Measurements from ENCODE around the gene RFX3. TPM values are rescaled to one million over a fixed set of nuclear protein-coding genes. Genes with fewer than 3 reads are reported as not detected.
A peak's percentile ranks its signal among the peaks of the same experiment; 100 is the strongest.

Gene RFX3
- total RNA-seq (1 to 10 TPM; 5.0 to 9.9 (median 5.1) TPM), polyA plus RNA-seq (1.3 TPM)
- long read RNA-seq, donor 1, partial matches to known transcripts: 0 of 3 reads
- long read RNA-seq, donor 1, other reads (novel, unspliced or antisense): 3 of 3 reads
- long read RNA-seq, donor 2, partial matches to known transcripts: 0 of 1 reads
- long read RNA-seq, donor 2, other reads (novel, unspliced or antisense): 1 of 1 reads
- long read RNA-seq, donor 3, full-length matches to known transcripts: 4 of 10 reads
- long read RNA-seq, donor 3, partial matches to known transcripts: 2 of 10 reads
- long read RNA-seq, donor 3, other reads (novel, unspliced or antisense): 4 of 10 reads
- long read RNA-seq, donor 4: 0 reads

DNA sequence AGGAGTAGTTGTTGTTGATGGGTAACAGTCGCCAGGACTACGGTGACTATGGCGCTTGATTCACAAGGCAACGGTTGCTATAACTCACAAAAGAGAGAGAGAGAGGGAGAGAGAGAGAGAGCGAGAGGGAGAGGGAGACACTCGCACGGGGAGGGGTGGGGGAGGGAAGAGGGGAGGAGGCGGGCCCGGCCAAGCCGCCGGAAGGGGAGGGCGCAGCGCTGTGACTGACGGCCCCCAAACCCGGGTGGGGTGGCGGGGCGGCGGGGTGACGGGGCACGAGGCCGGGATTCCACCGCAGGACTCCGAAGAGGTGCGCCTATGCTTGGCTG is at the start of gene RFX3:
Gene RFX3 (minus strand): TSS at position 166 of the 329 bp plus-strand sequence. CDS start 130,413 bp downstream, outside the sequence.
- Histone ChIP-seq H3K9me3 (ENCODE audit: control insufficient read depth, low read length) (no peaks in the 10 kb centered on the region), H3K4me3 (ENCODE audit: low read length) (peak within 1 kb of the TSS; percentile 83), H3K4me1 (ENCODE audit: control insufficient read depth, insufficient read depth, low read length) (no peaks in the 10 kb centered on the region), H3K27ac (ENCODE audit: low read length) (peak within 1 kb of the TSS; percentile 100), H3K27me3 (ENCODE audit: control insufficient read depth, insufficient read depth) (no peaks in the 10 kb centered on the region)
- ATAC-seq: peak; percentile 97
- DNase-seq: peak; percentile 92 to 97 (median 96)
- intact Hi-C loops (cut with DNase I): no loop called here
- WGBS: 2% methylated on average over 24 of the region's 24 CpGs

DNA sequence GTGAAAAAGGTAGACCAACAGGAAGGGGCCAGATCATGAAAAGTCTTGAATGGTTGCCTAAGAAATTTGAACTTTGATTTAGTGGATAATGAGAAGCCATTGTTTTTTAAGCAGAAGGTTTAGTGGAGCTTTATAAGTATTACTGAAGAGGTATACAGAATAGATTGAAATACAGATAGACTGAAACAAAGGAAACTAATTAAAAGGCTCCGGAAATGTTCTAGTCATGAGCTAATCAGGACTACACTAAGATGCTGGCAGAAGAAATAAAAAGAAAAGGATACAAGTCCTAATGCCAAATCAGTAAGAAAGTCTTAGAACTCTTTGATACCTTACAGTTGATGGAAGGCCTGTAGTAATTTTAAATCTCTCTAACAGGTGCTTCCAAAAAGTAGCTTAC is 45.7 kb upstream of the RFX3 start:
- Histone ChIP-seq H3K4me3 (ENCODE audit: low read length) (no peak overlapping the region), H3K27me3 (ENCODE audit: control insufficient read depth, insufficient read depth) (no peaks in the 10 kb centered on the region), H3K9me3 (ENCODE audit: control insufficient read depth, low read length) (no peaks in the 10 kb centered on the region), H3K27ac (ENCODE audit: low read length) (no peak overlapping the region), H3K4me1 (ENCODE audit: control insufficient read depth, insufficient read depth, low read length) (no peaks in the 10 kb centered on the region)
- 79% methylated on average over 1 of the region's 1 CpG for WGBS
- ATAC-seq: no peak
- no peak for DNase-seq
- intact Hi-C loops (cut with DNase I): no loop called here

DNA sequence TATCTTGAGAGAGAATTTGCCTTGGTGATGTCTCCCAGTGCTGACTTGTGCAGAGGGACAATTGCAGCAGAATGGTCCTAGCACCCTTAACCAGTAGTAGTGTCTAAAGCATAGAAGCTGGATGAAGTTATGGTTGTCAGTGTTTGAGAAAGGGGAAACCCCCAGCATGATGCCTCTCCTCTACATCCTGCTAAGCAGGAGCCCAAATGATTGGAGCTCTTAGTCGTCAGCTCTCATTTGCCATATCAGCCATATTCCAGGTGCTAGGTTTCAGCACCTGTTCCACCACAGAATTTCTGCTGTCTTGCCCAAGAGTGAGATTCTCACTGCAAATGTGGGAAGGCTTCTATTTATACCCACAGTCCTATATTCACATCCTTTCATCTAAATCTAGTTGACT is 43.7 kb upstream of the RFX3 start:
- intact Hi-C loops (cut with DNase I): no loop called here
- no peak overlapping the region for H3K4me3 ChIP-seq (ENCODE audit: low read length)
- no peaks in the 10 kb centered on the region for H3K27me3 ChIP-seq (ENCODE audit: control insufficient read depth, insufficient read depth)
- no peak overlapping the region for H3K27ac ChIP-seq (ENCODE audit: low read length)
- H3K4me1 ChIP-seq (ENCODE audit: control insufficient read depth, insufficient read depth, low read length): no peaks in the 10 kb centered on the region
- DNase-seq: no peak
- WGBS: 93% methylated on average over 1 of the region's 1 CpG
- no peak for ATAC-seq
- no peaks in the 10 kb centered on the region for H3K9me3 ChIP-seq (ENCODE audit: control insufficient read depth, low read length)

DNA sequence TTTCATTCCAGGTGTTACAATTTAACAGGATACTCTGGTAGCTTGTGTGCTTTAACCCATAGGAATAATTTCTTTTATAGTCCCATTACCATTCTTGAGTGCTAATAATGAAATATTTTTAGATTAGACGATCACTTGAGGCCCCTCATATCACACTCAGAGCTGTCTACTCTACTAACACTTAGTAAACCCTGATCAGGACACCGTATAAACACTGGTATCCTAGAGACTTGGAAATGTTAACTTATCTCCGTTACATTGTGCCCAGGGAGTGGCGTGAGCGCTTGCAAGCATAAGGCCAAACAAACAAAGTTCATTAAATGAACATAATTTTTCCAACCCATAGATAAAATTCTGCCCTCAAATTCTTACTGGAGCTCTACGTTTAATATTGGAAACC is 42.2 kb upstream of the RFX3 start:
- WGBS: 79% methylated on average over 6 of the region's 6 CpGs
- intact Hi-C loops (cut with DNase I): no loop called here
- DNase-seq: no peak
- Histone ChIP-seq H3K27ac (ENCODE audit: low read length) (no peak overlapping the region), H3K4me3 (ENCODE audit: low read length) (no peak overlapping the region), H3K9me3 (ENCODE audit: control insufficient read depth, low read length) (no peaks in the 10 kb centered on the region), H3K27me3 (ENCODE audit: control insufficient read depth, insufficient read depth) (no peaks in the 10 kb centered on the region), H3K4me1 (ENCODE audit: control insufficient read depth, insufficient read depth, low read length) (no peaks in the 10 kb centered on the region)
- peak; percentile 87 to 88 for ATAC-seq

DNA sequence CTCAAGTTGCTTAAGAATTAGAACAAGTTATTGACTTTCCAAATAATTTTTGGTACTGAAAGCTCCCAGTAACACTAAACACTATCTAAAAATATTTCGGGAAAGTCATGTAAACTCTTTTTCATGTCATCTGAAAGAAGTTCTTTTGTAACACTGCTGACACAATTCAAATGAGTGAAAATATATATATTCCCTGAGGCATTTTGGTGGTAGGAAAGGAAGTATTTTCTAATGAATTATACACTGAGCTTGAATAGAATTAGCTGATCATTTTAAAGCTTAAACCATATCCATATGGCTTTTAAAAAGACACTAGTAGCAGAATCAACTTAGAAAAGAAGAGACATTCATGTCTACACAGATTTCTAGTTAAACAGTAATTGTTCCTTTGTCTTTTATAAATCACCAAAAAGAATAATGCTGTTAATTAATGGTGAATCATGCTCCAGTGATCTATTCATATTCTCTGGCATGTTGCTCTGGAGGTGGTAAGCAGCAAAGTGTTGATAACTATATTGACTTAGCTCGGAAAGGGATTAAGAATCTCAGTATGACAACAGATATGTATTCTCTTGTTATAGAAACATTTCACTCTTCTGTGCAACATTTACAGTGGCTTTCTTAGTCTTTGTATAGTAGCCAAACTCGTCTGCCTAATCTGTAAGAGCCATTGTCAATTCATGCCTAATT is 27.4 kb upstream of the RFX3 start:
- Histone ChIP-seq H3K9me3 (ENCODE audit: control insufficient read depth, low read length) (no peaks in the 10 kb centered on the region), H3K4me3 (ENCODE audit: low read length) (no peak overlapping the region), H3K4me1 (ENCODE audit: control insufficient read depth, insufficient read depth, low read length) (no peaks in the 10 kb centered on the region), H3K27ac (ENCODE audit: low read length) (no peak overlapping the region), H3K27me3 (ENCODE audit: control insufficient read depth, insufficient read depth) (no peaks in the 10 kb centered on the region)
- DNase-seq (no peak), ATAC-seq (no peak)
- intact Hi-C loops (cut with DNase I): no loop called here
- 75% methylated on average over 3 of the region's 3 CpGs for WGBS

DNA sequence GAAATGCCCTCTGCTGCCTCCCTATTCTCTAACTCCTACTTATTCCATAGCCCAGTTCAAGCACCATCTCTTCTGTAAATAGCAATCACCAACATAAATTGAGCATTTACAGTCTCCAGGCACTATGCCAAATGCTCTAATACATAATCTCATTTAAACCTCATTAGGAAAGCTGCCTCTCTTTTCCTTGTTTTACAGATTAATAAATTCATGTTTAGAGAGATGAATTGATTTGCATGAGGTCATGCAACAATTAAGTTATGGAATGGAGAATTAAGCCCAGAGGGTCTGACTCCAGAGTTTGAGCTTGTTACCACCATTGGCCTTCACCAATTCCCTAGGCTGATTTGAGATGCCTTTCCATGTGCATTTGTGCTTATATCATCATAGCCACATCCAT is 23.4 kb upstream of the RFX3 start:
- no peak for DNase-seq
- Histone ChIP-seq H3K4me3 (ENCODE audit: low read length) (no peak overlapping the region), H3K27me3 (ENCODE audit: control insufficient read depth, insufficient read depth) (no peaks in the 10 kb centered on the region), H3K27ac (ENCODE audit: low read length) (no peak overlapping the region), H3K9me3 (ENCODE audit: control insufficient read depth, low read length) (no peaks in the 10 kb centered on the region), H3K4me1 (ENCODE audit: control insufficient read depth, insufficient read depth, low read length) (no peaks in the 10 kb centered on the region)
- intact Hi-C loops (cut with DNase I): no loop called here
- no peak for ATAC-seq

DNA sequence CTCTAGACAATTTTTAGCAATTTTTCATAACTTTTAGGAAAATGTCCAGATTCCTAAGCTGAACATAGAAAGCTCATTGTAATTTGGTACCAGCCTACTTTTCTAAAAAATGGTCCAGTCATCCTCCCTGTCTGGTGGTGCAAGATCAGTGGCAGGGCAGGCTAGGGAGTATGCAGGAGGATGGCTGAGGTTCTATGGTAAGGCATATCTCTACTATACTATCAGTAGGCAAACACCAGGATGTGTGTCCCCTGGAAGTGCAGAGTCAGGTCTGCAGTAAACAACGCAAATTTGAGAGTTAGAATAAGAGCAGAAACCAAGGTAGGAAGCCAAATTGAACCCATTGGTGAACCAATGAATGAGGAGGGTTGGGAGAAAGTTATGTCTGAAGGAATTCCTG is 22.8 kb upstream of the RFX3 start:
- intact Hi-C loops (cut with DNase I): no loop called here
- H3K27ac ChIP-seq (ENCODE audit: low read length): no peak overlapping the region
- H3K9me3 ChIP-seq (ENCODE audit: control insufficient read depth, low read length): no peaks in the 10 kb centered on the region
- DNase-seq (no peak), ATAC-seq (no peak)
- no peaks in the 10 kb centered on the region for H3K27me3 ChIP-seq (ENCODE audit: control insufficient read depth, insufficient read depth)
- WGBS: 73% methylated on average over 1 of the region's 1 CpG
- no peak overlapping the region for H3K4me3 ChIP-seq (ENCODE audit: low read length)
- H3K4me1 ChIP-seq (ENCODE audit: control insufficient read depth, insufficient read depth, low read length): no peaks in the 10 kb centered on the region

DNA sequence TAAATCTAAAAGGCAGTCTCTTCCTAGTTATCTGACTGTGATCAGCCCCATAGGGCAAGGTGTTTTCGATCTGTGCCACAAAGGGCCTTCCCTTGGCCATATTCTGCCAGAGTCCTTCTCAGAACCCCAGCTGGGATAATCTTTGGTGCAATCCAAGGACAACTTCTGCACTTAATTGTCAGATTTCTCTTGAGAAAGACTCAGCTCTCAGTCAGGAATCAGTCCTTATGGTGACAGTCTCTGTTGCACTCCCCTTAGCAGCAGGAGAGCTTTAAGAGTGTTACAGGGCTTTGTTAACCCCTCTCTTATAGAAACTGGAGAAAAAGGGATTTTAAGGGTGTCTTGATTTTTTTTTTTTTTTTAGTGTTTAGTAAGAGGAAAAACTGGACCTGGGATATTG is 15.4 kb upstream of the RFX3 start:
- Histone ChIP-seq H3K4me1 (ENCODE audit: control insufficient read depth, insufficient read depth, low read length) (no peaks in the 10 kb centered on the region), H3K27ac (ENCODE audit: low read length) (no peak overlapping the region), H3K27me3 (ENCODE audit: control insufficient read depth, insufficient read depth) (no peaks in the 10 kb centered on the region), H3K9me3 (ENCODE audit: control insufficient read depth, low read length) (no peaks in the 10 kb centered on the region), H3K4me3 (ENCODE audit: low read length) (no peak overlapping the region)
- WGBS: 85% methylated on average over 1 of the region's 1 CpG
- ATAC-seq (no peak), DNase-seq (no peak)
- intact Hi-C loops (cut with DNase I): no loop called here

DNA sequence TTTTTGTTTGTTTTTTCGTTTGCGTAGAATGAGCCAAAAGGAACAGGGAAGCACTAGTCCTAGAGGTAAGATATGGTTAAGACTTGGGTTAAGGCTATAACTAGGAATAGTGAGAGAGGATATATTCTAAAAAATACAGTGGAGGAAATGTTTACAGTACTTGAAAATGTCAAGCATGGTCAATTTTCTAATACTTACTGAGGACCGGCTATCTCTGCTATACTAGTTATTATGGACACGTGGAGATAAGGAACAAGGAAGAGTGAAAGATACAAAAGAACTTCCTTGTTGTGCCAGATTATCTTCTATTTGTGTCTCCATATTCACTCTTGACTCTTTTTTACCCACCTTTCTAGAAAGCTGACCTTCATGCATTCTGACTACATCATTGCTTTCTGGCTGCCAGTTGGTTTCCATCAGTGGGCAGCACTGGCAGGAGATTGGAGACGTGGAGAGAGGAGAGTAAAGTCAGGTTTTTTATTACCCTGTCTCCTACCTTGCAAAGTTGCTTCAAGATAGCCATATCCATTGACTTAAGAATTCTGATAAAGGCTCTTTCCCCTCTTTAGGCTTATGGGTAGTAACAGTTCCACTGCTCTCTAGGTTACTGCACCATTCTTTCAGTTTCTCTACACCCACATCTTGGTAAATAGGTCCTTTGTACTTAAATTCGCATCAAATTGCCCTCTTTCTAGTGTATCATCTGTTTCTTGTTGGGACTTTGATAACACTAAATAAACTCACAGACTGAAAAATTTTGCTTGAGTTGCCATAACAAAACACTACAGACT is 9.0 kb upstream of the RFX3 start:
- H3K4me1 ChIP-seq (ENCODE audit: control insufficient read depth, insufficient read depth, low read length): no peaks in the 10 kb centered on the region
- H3K9me3 ChIP-seq (ENCODE audit: control insufficient read depth, low read length): no peaks in the 10 kb centered on the region
- no peak overlapping the region for H3K27ac ChIP-seq (ENCODE audit: low read length)
- DNase-seq: no peak
- WGBS: 81% methylated on average over 6 of the region's 6 CpGs
- no peaks in the 10 kb centered on the region for H3K27me3 ChIP-seq (ENCODE audit: control insufficient read depth, insufficient read depth)
- no peak overlapping the region for H3K4me3 ChIP-seq (ENCODE audit: low read length)
- ATAC-seq: no peak
- intact Hi-C loops (cut with DNase I): no loop called here

DNA sequence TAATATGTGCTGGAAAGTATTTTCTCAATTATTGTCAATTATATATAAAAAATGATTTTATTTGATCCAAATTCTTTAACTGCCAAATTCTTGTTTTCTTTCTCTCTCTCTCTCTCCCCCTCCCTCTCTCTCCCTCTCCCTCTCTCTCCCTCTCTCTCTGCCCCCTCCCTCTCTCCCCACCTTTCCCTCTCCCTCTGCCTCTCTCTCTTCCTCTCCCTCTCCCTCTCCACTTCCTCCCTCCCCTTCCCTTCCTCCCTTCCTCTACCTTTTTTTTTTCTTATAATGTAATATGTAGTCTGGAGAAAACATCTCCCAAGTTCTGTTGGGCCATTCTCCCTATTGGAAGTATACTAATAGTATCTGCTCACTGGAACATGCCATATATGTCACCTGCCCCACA is 6.4 kb upstream of the RFX3 start:
- Histone ChIP-seq H3K9me3 (ENCODE audit: control insufficient read depth, low read length) (no peaks in the 10 kb centered on the region), H3K27ac (ENCODE audit: low read length) (no peak overlapping the region), H3K4me3 (ENCODE audit: low read length) (no peak overlapping the region), H3K27me3 (ENCODE audit: control insufficient read depth, insufficient read depth) (no peaks in the 10 kb centered on the region), H3K4me1 (ENCODE audit: control insufficient read depth, insufficient read depth, low read length) (no peaks in the 10 kb centered on the region)
- ATAC-seq: no peak
- intact Hi-C loops (cut with DNase I): no loop called here
- no peak for DNase-seq

DNA sequence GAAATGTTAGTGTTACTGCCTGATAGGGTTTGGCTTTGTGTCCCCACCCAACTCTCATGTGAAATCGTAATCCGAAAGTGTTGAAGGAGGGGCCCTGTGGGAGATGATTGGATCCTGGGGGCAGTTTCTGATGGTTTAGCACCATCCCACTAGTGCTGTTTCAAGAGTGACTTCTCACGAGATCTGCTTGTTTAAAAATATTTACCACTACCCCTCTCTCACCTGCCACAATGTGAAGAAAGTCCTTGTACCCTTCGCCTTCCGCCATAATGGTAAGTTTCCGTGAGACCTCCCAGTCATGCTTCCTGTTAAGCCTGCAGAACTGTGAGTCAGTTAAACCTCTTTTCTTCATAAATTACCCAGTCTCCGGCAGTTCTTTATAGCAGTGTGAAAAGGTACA is 2.6 kb upstream of the RFX3 start:
- H3K27ac ChIP-seq (ENCODE audit: low read length): no peak overlapping the region
- DNase-seq (no peak), ATAC-seq (no peak)
- WGBS: 88% methylated on average over 7 of the region's 7 CpGs
- no peaks in the 10 kb centered on the region for H3K4me1 ChIP-seq (ENCODE audit: control insufficient read depth, insufficient read depth, low read length)
- no peaks in the 10 kb centered on the region for H3K9me3 ChIP-seq (ENCODE audit: control insufficient read depth, low read length)
- no peaks in the 10 kb centered on the region for H3K27me3 ChIP-seq (ENCODE audit: control insufficient read depth, insufficient read depth)
- intact Hi-C loops (cut with DNase I): no loop called here
- no peak overlapping the region for H3K4me3 ChIP-seq (ENCODE audit: low read length)

Data from right cardiac atrium (tissue), 5 donors.